HG02610 (cell line): ENCODE results near the gene CCDC169.
A peak's percentile ranks its signal among the peaks of the same experiment; 100 is the strongest.
"Not testable (repeated sequence)": the region's sequence is repeated elsewhere in the genome, so short reads cannot be mapped to it uniquely, and the experiment has no call there.

ENCODE experiments used
- ATAC-seq: cut with Tn5 transposase; IDR thresholded peaks from one replicate; pipeline ENCODE4 v1.9.1; 2021; ENCODE audit warnings: mild to moderate bottlenecking, moderate library complexity; ENCODE audit not compliant: unreplicated experiment

CCDC169 gene

DNA sequence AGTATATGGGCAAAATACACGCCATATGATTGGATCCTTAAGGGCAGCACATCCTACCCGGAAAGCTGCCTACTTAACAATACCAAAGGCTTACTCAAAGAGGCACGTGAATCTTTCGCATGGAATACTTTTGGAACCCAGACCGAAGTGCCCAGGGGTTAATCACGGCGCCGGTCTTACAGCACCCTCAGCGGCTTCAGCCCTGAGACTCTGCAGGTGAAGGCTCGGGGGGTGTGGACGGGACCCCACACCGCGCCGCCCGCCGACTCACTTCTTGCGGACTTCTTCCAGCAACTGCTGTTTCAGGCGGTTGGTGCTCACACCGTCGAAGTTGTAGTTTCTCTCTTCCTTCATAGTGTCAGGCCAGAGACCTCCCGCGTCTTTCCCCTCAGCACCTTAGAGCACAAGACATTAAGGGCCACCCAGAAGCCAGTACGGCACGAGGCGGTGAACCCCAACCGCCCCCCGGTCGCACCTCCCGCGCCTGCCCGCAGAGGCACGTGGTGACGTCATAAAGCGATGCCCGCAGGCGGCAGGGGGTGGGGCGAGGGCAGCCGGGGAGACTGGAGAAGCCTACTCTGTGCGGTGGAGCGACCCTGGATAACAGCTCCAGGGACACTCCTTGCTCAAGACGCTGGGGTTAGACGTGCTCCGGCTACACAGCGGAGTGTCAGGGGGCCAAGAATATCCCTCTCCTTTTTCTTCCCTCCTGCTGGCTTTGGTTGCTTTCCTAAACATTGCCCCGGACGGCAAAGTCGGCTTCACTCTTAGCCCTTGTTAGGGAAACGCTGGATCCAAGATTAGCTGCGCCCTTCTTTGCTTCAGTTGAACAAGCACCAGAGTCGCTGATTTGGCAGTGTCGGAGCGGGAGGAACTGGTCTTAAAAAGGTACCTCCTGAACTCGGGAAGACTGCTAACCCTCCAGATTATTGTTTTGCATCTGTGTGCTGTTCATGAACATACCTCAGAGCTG is at the start of gene CCDC169:
CCDC169 (minus strand) TSS at position 449 of the 973 bp plus-strand sequence; CDS start at position 354, 95 bp downstream.
- ATAC-seq = peak; percentile 78

- peak; percentile 92 for ATAC-seq
These were observed 48.8 kb upstream of the CCDC169 start, which contains the start of gene SPART for GRCh38 chr13:36346222-36347083. Gene SPART (minus strand): TSS chr13:36346394. CDS start chr13:36335830, 10,564 bp downstream.

DNA sequence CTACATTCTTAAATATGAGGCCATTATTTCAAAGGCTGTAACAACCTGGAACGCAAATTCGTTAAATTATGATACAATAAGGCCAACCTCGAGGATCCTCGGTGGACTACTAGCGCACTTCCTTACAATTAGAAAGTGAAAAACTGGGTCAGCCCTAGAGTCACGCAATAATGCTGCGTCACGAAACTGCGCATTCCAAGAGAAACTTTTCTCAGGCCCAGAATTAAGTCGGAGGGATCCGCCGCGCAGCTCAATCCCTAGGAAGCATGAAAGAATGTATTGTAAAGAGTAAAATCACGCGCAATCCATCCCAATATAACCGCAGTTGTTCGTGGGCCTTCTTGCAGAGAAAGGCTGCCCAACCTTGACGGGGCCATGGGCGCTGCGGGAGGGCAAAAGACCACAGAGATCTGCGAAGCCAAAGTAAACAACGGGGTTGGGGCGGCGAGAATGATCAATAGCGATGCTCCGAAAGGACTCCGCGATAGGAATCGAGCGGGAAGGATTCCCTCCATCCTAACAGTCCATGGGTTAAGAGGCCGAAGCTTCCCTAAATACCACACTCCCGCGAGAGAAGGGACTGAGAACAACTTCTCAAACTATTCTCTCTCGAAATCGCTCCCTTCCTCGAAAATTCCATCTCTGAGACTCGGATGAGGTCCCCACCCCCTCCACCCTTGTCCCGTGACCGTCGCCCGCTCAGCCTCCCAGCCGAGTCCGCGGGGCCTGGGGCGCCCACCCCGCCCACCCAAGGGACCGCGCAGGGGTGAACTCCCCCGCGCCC is 48.0 kb upstream of the CCDC169 start:
- peak; percentile 33 for ATAC-seq

DNA sequence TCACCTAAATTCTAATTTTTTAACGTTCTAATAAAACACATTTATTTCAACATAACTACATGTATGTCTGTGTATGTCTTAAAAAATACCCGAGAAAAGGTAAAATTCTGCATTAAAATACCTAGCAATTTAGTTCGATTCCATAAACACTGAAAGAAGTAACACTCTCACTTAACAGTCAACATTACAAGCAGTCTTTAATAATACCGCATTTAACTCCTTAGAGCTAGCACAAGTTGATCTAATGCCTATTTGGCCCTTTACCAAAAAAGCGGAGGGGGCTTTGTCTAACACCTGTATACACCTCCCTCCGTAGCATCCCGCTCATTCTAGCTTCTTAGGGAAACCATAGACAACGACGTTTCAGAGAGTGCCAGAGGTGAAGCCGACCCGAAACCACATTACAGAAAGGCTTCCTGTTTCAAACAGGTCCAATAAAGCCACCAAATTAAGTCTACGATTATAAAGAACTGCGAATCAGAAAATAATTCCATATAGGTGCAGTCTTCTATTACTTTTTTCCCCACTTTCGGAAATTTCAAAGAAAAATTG is 47.3 kb upstream of the CCDC169 start:
- no peak for ATAC-seq

- no peak for ATAC-seq
These were observed 46.6 kb upstream of the CCDC169 start for GRCh38 chr13:36344173-36344572.

- no peak for ATAC-seq
These were observed 46.2 kb upstream of the CCDC169 start for GRCh38 chr13:36343766-36344165.

- ATAC-seq = no peak
These were observed 45.1 kb upstream of the CCDC169 start for GRCh38 chr13:36342715-36343114.

GRCh38 chr13:36341718-36342117 is 44.1 kb upstream of the CCDC169 start:
- no peak for ATAC-seq

DNA sequence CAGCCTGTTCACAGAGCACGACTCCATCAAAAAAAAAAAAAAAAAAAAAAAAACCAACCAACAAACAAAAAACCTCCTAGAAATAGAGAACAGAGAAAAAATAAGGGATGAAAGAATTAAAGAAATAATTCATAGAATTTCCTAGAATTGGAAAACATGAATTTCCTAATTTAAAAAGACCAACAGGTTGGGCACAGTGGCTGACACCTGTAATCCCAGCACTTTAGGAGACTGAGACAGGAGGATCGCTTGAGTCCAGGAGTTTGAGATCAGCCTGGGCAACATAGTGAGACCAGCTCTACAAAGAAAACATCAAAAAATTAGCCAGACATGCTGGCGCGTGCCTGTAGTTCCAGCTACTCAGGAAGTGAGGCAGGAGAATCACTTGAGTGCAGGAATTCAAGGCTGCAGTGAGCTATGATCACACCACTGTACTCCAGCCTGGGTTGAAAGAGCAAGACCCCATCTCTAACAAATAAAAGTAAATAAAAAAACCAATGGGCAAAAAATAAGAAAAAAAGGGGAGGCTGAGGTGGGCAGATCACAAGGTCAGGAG is 42.1 kb upstream of the CCDC169 start:
- no peak for ATAC-seq

GRCh38 chr13:36337938-36338641 is 40.5 kb upstream of the CCDC169 start:
- ATAC-seq = no peak

DNA sequence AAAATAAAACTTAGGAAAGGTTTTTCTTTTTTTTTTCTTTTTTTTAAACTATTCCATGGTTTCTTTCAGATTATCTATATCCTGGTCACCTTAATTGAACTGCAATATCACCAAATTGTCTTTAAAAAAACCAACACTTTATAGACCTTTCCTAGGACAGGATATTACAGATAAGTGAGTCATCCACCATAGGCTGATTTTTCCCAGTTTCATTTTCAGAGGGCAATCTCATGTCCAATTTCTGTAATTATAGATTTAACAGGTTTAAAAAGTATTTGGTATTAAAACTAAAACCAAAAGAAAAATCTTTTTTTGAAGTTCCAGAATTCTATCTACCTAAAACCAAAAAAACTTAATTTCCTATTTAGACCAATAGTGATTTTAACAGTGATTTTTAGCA is 35.4 kb upstream of the CCDC169 start:
- no peak for ATAC-seq

DNA sequence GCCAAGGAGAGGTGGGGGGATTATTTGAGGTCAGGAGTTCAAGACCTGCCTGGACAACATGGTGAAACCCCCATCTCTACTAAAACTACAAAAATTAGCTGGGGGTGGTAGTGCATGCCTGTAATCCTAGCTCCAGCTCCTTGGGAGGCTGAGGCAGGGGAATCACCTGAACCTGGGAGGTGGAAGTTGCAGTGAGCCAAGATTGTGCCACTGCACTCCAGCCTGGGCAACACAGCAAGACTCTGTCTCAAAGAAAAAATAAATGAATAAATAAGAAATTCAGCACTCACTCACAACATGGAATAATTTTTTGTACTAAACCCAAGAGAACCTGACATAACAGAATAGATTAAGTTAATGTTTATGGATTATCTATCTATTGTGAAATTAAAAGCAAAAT is 34.6 kb upstream of the CCDC169 start:
- ATAC-seq = not testable (repeated sequence)

GRCh38 chr13:36331280-36331679 is 33.7 kb upstream of the CCDC169 start:
- ATAC-seq = no peak

DNA sequence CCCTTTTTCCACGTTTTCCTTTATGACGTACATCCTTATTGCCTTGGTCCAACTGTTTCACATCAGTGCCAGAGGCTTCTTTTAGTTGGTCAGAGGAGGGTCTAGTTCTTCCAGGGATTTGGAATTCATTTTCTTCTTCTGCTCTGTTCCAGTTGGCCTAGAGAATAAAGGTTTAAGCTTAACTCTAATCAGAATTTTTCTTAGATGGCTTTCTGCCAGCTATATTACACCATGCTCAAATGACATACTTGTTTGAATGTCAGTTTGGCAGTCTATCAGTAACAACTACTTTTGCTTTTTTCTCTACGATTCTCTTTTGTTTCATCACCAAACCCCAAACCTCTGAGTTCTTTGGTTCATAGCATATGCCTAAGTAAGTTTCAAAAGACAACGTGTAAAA is 31.7 kb upstream of the CCDC169 start:
- no peak for ATAC-seq

GRCh38 chr13:36328821-36329220 is 31.2 kb upstream of the CCDC169 start:
- ATAC-seq = no peak

DNA sequence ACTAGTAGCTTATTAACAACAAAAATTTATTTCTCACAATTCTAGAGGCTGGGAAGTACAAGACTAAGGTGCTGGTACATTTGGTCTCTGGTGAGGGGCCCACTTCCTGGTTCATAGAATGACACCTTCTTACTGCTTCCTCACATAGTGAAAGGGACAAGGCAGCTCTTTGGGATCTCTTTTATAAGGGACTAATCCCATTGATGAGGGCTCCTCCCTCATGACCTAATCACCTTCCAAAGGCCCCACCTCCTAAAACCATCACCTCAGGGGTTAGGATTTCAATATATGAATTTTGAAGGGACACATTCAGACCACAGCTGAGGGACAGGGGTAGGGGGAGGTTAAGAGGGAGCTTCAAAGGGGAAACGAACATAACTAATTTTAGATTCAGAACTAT is 28.3 kb upstream of the CCDC169 start:
- ATAC-seq = no peak

DNA sequence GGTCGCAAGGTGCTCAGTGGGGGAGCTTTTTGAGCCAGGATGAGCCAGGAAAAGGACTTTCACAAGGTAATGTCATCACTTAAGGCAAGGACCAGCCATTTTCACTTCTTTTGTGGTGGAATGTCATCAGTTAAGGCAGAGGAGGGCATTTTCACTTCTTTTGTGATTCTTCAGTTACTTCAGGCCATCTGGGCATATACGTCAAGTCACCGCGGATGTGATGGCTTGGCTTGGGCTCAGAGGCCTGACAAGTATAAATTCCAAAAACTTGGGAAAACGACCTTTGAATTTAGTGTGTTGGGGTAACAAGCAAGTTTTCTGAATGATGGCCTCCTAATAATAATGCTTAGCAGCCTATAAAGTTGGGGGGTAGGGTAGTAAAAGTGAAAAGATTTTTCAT is 27.3 kb upstream of the CCDC169 start:
- not testable (repeated sequence) for ATAC-seq

DNA sequence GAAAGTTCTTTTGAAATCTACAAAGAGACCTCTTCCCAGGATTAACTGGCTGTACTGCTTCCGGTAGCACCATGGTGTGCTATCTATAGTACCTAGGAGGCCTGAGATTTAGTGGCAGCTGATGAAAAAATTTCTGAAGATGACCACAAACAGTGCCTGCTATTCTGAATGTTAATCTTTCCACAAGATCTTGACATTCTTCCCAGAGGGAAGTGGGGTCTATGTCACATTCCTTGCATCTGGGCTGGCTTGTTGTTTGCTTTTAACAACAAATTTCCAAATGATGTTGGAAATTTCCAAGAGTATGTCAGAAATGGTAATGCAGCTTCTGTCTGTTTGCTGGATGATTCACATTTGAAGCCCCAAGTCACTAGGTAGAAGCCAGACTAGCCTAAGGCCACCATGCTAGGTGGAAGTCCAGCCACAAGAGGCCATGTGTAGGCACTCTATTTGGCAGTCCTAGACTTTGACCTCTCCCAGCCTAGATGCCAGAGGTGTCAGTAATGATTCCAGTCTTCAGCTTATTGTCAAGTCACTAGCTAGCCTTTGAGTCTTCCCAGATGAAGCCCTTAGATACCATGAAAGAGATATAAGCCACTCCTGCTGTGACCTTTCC is 26.4 kb upstream of the CCDC169 start:
- no peak for ATAC-seq

DNA sequence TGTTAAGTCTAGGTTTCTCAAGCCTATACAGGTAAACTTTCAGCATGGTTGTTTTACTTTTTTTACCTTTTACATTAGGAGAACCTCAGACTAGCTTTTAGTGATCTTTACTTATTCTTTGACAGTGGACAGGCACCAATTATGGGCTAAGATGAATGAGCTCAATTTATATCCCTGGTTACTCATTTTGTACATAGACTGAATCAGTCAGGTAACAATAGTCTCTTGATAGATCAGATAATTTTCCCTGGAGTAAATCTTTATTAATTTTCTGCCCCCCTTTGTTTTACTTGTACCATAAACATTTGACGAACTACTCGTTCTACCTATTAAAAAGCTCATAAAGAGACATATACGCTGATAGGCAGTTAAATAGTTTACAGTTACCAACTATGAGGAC is 25.8 kb upstream of the CCDC169 start:
- no peak for ATAC-seq
